ENCODE results near the gene SERPINE1.

Gene SERPINE1

GRCh38 chr7:101134399-101134980 is 7.6 kb downstream of the SERPINE1 start:
- peak overlapping the region; percentile 10 for H3K4me3 ChIP-seq (ENCODE audit: low read depth, low read length)
- DNase-seq (ENCODE audit: low read depth), result peak; percentile 75
- TF ChIP-seq, protein P1, sequence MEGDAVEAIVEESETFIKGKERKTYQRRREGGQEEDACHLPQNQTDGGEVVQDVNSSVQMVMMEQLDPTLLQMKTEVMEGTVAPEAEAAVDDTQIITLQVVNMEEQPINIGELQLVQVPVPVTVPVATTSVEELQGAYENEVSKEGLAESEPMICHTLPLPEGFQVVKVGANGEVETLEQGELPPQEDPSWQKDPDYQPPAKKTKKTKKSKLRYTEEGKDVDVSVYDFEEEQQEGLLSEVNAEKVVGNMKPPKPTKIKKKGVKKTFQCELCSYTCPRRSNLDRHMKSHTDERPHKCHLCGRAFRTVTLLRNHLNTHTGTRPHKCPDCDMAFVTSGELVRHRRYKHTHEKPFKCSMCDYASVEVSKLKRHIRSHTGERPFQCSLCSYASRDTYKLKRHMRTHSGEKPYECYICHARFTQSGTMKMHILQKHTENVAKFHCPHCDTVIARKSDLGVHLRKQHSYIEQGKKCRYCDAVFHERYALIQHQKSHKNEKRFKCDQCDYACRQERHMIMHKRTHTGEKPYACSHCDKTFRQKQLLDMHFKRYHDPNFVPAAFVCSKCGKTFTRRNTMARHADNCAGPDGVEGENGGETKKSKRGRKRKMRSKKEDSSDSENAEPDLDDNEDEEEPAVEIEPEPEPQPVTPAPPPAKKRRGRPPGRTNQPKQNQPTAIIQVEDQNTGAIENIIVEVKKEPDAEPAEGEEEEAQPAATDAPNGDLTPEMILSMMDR (conservative IDR thresholded peaks at IDR 0.05; ENCODE audit: low read depth, low read length), result no peak

GRCh38 chr7:101137651-101138212 is 10.8 kb downstream of the SERPINE1 start:
- no peak overlapping the region for H3K4me3 ChIP-seq (ENCODE audit: low read depth, low read length)
- DNase-seq (ENCODE audit: low read depth), result no peak
- TF ChIP-seq, protein P1 (conservative IDR thresholded peaks at IDR 0.05; ENCODE audit: low read depth, low read length), result no peak

- H3K4me3 ChIP-seq (ENCODE audit: low read depth, low read length), result no peak overlapping the region
- DNase-seq (ENCODE audit: low read depth), result peak; percentile 98
- TF ChIP-seq, protein P1 (conservative IDR thresholded peaks at IDR 0.05; ENCODE audit: low read depth, low read length), result peak; percentile 82
Observed at GRCh38 chr7:101138213-101138870, 11.4 kb downstream of the SERPINE1 start.

- DNase-seq (ENCODE audit: low read depth), result peak; percentile 74
- TF ChIP-seq, protein P1 (conservative IDR thresholded peaks at IDR 0.05; ENCODE audit: low read depth, low read length), result no peak
- no peak overlapping the region for H3K4me3 ChIP-seq (ENCODE audit: low read depth, low read length)
Observed at GRCh38 chr7:101140339-101140699, 13.4 kb downstream of the SERPINE1 start.

DNA sequence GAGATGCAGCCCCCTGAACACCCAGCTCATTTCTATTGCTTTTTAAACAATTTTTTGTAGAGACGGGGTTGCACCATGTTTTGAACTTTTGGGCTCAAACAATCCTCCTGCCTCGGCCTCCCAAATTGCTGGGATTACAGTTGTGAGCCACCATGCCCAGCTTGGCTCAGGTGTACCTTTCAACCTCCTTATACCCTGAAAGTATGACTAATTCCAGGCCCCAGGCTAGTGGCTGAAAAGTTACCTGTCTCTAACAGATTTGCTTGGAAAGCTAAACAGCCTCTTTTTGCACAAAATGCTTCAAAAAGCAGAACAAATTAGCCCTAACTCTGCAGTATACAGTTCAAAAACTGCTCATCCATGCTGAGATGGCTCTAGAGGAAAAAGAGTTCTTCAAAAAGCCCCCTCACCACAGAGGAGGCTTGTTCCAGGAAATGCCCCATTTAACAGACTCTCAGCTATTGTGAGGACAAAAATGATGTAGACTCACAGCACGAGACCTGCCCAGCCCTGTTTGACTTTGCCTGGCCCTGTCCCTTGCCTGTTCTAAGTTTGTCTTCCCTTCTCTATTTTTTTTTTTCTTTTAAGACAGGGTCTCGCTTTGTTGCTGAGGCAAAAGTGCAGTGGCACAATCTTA is 14.0 kb downstream of the SERPINE1 start:
- no peak overlapping the region for H3K4me3 ChIP-seq (ENCODE audit: low read depth, low read length)
- TF ChIP-seq, protein P1 (conservative IDR thresholded peaks at IDR 0.05; ENCODE audit: low read depth, low read length), result no peak
- no peak for DNase-seq (ENCODE audit: low read depth)

DNA sequence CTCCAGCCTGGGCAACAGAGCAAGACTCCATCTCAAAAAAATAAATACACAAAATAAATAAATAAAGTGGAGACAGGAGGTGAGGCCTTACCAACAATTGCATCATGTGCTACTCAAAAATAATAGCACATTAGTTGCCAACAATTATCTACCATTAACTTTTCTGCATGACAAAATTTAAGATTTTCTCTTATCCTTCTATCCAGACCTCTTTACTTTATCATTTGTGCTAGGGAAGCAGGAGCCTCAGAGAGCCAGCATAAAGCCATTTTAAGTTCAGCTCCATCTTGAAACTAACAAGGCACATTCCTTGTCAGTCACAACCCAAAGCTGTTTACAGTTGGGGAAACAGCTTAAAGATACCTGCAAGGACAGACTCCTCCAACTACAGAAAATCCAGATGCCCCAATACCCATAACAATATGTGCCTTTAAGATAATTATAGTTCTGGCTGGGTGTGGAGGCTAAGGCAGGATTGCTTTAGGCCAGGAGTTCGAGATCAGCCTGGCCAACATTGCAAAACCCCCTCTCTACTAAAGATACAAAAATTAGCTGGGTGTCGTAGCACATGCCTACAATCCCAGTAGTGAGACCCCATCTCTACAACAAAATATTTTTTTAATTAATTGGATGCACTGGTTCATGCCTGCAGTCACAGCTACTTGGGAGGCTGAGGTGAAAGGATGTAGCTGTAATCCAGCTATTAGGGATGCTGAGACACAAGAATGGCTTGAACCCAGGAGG is 25.2 kb downstream of the SERPINE1 start:
- DNase-seq (ENCODE audit: low read depth), result no peak
- H3K4me3 ChIP-seq (ENCODE audit: low read depth, low read length), result no peak overlapping the region
- TF ChIP-seq, protein P1 (conservative IDR thresholded peaks at IDR 0.05; ENCODE audit: low read depth, low read length), result no peak
